Trophoblast cell (in vitro differentiated cells and primary cell): Measurements from ENCODE around the gene COL4A4.
A peak's percentile ranks its signal among the peaks of the same experiment; 100 is the strongest.
"Not testable (repeated sequence)": the region's sequence is repeated elsewhere in the genome, so short reads cannot be mapped to it uniquely, and the experiment has no call there.

Experiments
- DNase-seq, 2 donors: peaks; one replicate each; pipeline ENCODE4 v3.0.0-alpha.2; 2016
- H2AFZ ChIP-seq: 2 replicates; pipeline ENCODE4 v1.6.1; 2013; ENCODE audit warnings: low read length, moderate library complexity, mild to moderate bottlenecking; ENCODE audit not compliant: insufficient read depth, poor library complexity
- H2AK5ac ChIP-seq: 2 replicates; pipeline ENCODE4 v1.6.1; 2013; ENCODE audit warnings: mild to moderate bottlenecking, low read length
- H2BK120ac ChIP-seq: 2 replicates; pipeline ENCODE4 v1.6.1; 2013; ENCODE audit warnings: low read length, mild to moderate bottlenecking, moderate library complexity; ENCODE audit not compliant: insufficient read depth, poor library complexity
- H2BK12ac ChIP-seq: 2 replicates; pipeline ENCODE4 v1.6.1; 2013; ENCODE audit warnings: mild to moderate bottlenecking, low read length, moderate library complexity
- H2BK5ac ChIP-seq: 2 replicates; pipeline ENCODE4 v1.6.1; 2013; ENCODE audit warnings: low read length, low read depth, moderate library complexity, mild to moderate bottlenecking; ENCODE audit not compliant: poor library complexity
- H3K14ac ChIP-seq: 2 replicates; pipeline ENCODE4 v1.6.1; 2013; ENCODE audit warnings: mild to moderate bottlenecking, low read length
- H3K18ac ChIP-seq: 2 replicates; pipeline ENCODE4 v1.6.1; 2013; ENCODE audit warnings: mild to moderate bottlenecking, low read length
- H3K23ac ChIP-seq: 2 replicates; pipeline ENCODE4 v1.6.1; 2013; ENCODE audit warnings: low read length
- H3K27ac ChIP-seq: 2 replicates; pipeline ENCODE4 v1.5.1; 2013; ENCODE audit warnings: low read depth, mild to moderate bottlenecking, inconsistent platforms, low read length, moderate library complexity
- H3K27me3 ChIP-seq: 2 replicates; pipeline ENCODE4 v1.6.1; 2013; ENCODE audit warnings: inconsistent platforms, mild to moderate bottlenecking, low read length, moderate library complexity; ENCODE audit not compliant: insufficient read depth
- H3K36me3 ChIP-seq, 2 experiments: 1 replicate in 1 of 2; 2 replicates in 1 of 2; pipeline ENCODE4 v1.6.1; 2013; ENCODE audit warnings: low read length in 2 of 2, mild to moderate bottlenecking in 2 of 2, moderate library complexity in 1 of 2; ENCODE audit not compliant: insufficient read depth in 2 of 2, control insufficient read depth in 1 of 2
- H3K4ac ChIP-seq: 2 replicates; pipeline ENCODE4 v1.6.1; 2013; ENCODE audit warnings: low read depth, mild to moderate bottlenecking, low read length, moderate library complexity
- H3K4me1 ChIP-seq, 2 experiments: 1 replicate in 1 of 2; 2 replicates in 1 of 2; pipeline ENCODE4 v1.6.1; 2013; ENCODE audit warnings: low read length in 2 of 2, mild to moderate bottlenecking in 2 of 2, moderate library complexity in 1 of 2; ENCODE audit not compliant: insufficient read depth in 2 of 2, control insufficient read depth in 1 of 2
- H3K4me2 ChIP-seq: 2 replicates; pipeline ENCODE4 v1.6.1; 2013; ENCODE audit warnings: inconsistent platforms, mild to moderate bottlenecking, low read length, moderate library complexity
- H3K4me3 ChIP-seq: 2 replicates; pipeline ENCODE4 v1.5.1; 2013; ENCODE audit warnings: mild to moderate bottlenecking, low read depth, low read length, inconsistent platforms
- H3K79me1 ChIP-seq: one replicate; pipeline ENCODE4 v1.6.1; 2013; ENCODE audit warnings: low read length
- H3K79me2 ChIP-seq: 2 replicates; pipeline ENCODE4 v1.6.1; 2013; ENCODE audit warnings: low read length, mild to moderate bottlenecking; ENCODE audit not compliant: control insufficient read depth, insufficient read depth, poor library complexity
- H3K9ac ChIP-seq: 2 replicates; pipeline ENCODE4 v1.6.1; 2013; ENCODE audit warnings: mild to moderate bottlenecking, low read length
- H3K9me3 ChIP-seq: 2 replicates; pipeline ENCODE4 v1.6.1; 2013; ENCODE audit warnings: low read depth, mild to moderate bottlenecking, control low read depth, inconsistent platforms, low read length; ENCODE audit not compliant: insufficient read depth
- H4K12ac ChIP-seq: 2 replicates; pipeline ENCODE4 v1.6.1; 2013; ENCODE audit warnings: low read depth, mild to moderate bottlenecking, low read length, moderate library complexity
- H4K8ac ChIP-seq: 2 replicates; pipeline ENCODE4 v1.6.1; 2013; ENCODE audit warnings: low read depth, mild to moderate bottlenecking, low read length, moderate library complexity
- H4K91ac ChIP-seq: one replicate; pipeline ENCODE4 v1.6.1; 2013; ENCODE audit warnings: low read depth, mild to moderate bottlenecking, low read length, moderate library complexity
- WGBS: extraction: QIAGEN DNeasy Blood & Tissue Kit; methylation state at CpG from one replicate; pipeline ENCODE4 v1.1.7; 2013; ENCODE audit warnings: missing lambda C conversion rate; ENCODE audit not compliant: insufficient read length, insufficient coverage; ENCODE audit errors: extremely low coverage; 5-methylcytosine and 5-hydroxymethylcytosine counted together

COL4A4 gene

DNA sequence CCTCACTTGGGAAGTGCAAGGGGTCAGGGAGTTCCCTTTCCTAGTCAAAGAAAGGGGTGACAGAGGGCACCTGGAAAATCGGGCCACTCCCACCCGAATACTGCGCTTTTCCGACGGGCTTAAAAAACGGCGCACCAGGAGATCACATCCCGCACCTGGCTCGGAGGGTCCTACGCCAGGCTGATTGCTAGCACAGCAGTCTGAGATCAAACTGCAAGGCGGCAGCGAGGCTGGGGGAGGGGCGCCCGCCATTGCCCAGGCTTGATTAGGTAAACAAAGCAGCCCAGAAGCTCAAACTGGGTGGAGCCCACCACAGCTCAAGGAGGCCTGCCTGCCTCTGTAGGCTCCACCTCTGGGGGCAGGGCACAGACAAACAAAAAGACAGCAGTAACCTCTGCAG, 98.9 kb downstream of the COL4A4 start:
- H3K27ac ChIP-seq, H3K23ac ChIP-seq, H3K9me3 ChIP-seq, H2AK5ac ChIP-seq, H3K79me2 ChIP-seq, H2BK5ac ChIP-seq, H3K4me2 ChIP-seq, H3K79me1 ChIP-seq, H3K18ac ChIP-seq, DNase-seq, H3K14ac ChIP-seq, H3K4ac ChIP-seq, H2BK120ac ChIP-seq, H3K9ac ChIP-seq, H3K4me3 ChIP-seq, H2AFZ ChIP-seq, H3K36me3 ChIP-seq, H3K4me1 ChIP-seq, H3K27me3 ChIP-seq, H4K12ac ChIP-seq, H2BK12ac ChIP-seq: not testable (repeated sequence)
- peak overlapping the region; percentile 73 for H4K8ac ChIP-seq
- peak overlapping the region; percentile 62 for H4K91ac ChIP-seq
- WGBS, result no CpG with 5 or more reads among the region's 14 CpGs

DNA sequence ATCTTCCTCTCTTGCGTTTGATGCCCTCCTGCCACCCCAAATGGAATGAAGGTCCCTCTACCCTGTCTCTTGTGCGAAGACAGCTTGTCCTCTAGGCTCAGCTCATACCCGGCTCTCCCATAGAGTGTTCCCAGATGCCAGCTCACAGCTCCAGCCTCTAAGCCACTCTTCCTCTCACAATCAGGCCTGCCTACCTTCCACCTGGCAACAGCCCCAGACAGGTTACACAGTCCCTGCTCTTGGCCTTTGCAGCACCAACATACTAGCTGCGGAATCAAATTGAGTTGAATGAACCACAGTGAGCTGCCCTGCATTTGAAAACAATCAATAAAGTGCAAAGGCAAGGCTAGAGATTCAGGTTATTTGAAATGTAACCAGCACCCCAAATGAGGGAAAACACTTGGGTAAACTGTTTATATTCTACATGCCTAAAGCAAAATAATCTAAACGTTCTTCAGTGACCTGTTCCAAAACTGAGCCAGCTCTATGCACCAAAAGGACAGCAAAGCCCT, 105.1 kb downstream of the COL4A4 start:
- no peaks in the 10 kb centered on the region for H3K9me3 ChIP-seq
- H3K79me1 ChIP-seq, result no peaks in the 10 kb centered on the region
- no peak overlapping the region for H4K91ac ChIP-seq
- no peak overlapping the region for H2BK5ac ChIP-seq
- H3K36me3 ChIP-seq, result no peaks in the 10 kb centered on the region
- H2AK5ac ChIP-seq, result no peak overlapping the region
- H3K9ac ChIP-seq, result no peak overlapping the region
- H2AFZ ChIP-seq, result no peak overlapping the region
- no peaks in the 10 kb centered on the region for H3K79me2 ChIP-seq
- H3K27ac ChIP-seq, result no peak overlapping the region
- H3K18ac ChIP-seq, result no peak overlapping the region
- no CpG with 5 or more reads among the region's 5 CpGs for WGBS
- H2BK12ac ChIP-seq, result no peak overlapping the region
- H3K14ac ChIP-seq, result no peak overlapping the region
- no peak overlapping the region for H3K4me3 ChIP-seq
- no peak overlapping the region for H3K4me2 ChIP-seq
- H4K12ac ChIP-seq, result no peak overlapping the region
- no peak for DNase-seq
- no peaks in the 10 kb centered on the region for H3K27me3 ChIP-seq
- H2BK120ac ChIP-seq, result no peak overlapping the region
- H4K8ac ChIP-seq, result no peak overlapping the region
- no peak overlapping the region for H3K23ac ChIP-seq
- H3K4me1 ChIP-seq, result no peaks in the 10 kb centered on the region
- no peak overlapping the region for H3K4ac ChIP-seq

DNA sequence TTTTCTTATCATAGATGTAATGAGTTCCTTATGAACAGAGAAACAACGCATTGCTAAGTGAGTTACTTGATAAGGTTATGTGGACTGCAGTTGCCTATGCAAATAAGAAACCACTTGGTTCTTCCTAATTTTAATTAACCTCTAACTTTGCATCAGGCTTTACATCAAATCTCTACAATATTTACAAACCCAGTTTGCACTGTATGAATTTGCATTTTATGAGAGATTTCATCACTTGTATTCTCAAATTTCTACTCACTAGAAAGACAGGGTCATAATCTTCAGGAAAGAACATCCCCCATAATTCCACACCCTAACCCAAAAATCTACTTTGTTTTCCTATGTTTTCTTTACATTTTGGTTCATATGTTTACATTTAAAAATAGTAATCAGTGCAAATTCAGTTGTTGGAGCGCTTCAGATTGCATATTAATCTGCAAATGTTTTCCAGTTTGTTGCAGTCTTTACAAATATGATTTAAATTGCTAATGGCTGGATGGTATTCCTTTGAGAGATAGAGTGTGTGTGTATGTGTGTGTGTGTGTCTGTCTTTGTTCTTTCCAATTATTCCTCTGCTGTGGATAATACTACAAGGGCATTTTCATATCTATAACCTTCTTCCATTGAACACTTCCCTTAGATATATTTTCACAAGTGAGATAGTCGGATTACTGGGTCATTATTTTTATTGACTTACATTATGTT, 106.1 kb downstream of the COL4A4 start:
- Histone ChIP-seq H3K79me2 (no peaks in the 10 kb centered on the region), H2AFZ (no peak overlapping the region), H3K18ac (no peak overlapping the region), H3K14ac (no peak overlapping the region), H2AK5ac (no peak overlapping the region), H3K4me3 (no peak overlapping the region), H3K4me1 (no peaks in the 10 kb centered on the region), H3K4me2 (no peak overlapping the region), H3K9me3 (no peaks in the 10 kb centered on the region), H4K12ac (no peak overlapping the region), H4K8ac (no peak overlapping the region), H4K91ac (no peak overlapping the region), H3K27ac (no peak overlapping the region), H2BK120ac (no peak overlapping the region), H3K36me3 (no peaks in the 10 kb centered on the region), H3K23ac (no peak overlapping the region), H3K27me3 (no peaks in the 10 kb centered on the region), H3K9ac (no peak overlapping the region), H3K4ac (no peak overlapping the region), H2BK12ac (no peak overlapping the region), H2BK5ac (no peak overlapping the region), H3K79me1 (no peaks in the 10 kb centered on the region)
- no CpG with 5 or more reads among the region's 3 CpGs for WGBS
- no peak for DNase-seq

DNA sequence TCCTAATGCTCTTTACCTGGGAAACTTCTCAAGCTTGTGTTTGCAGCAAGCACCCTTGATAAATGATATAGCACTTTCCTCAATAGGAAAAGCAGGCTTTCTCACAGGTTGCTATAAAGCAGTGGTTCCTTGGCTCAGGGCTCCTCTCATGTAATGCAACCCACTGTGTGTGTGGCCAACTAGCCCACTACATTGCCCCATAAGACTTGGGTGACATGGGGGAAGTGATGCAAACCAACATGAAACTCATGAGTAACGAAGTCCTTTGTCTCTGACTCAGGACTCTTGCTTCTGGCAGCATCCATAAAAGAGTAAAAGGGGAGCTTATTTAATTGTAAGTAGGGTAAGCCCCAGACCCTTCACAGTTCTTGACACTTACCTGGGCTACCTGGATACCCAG, 106.9 kb downstream of the COL4A4 start:
- no peak overlapping the region for H2BK12ac ChIP-seq
- no peak overlapping the region for H2BK5ac ChIP-seq
- no peak overlapping the region for H3K9ac ChIP-seq
- no peaks in the 10 kb centered on the region for H3K9me3 ChIP-seq
- H3K27me3 ChIP-seq, result no peaks in the 10 kb centered on the region
- no peak overlapping the region for H3K4me2 ChIP-seq
- no peak overlapping the region for H2BK120ac ChIP-seq
- H4K8ac ChIP-seq, result no peak overlapping the region
- H2AK5ac ChIP-seq, result no peak overlapping the region
- no peak overlapping the region for H4K12ac ChIP-seq
- no peaks in the 10 kb centered on the region for H3K79me1 ChIP-seq
- H3K4me3 ChIP-seq, result no peak overlapping the region
- H3K4ac ChIP-seq, result no peak overlapping the region
- no peak overlapping the region for H3K18ac ChIP-seq
- no peaks in the 10 kb centered on the region for H3K36me3 ChIP-seq
- DNase-seq, result no peak
- H3K4me1 ChIP-seq, result no peaks in the 10 kb centered on the region
- no peak overlapping the region for H3K27ac ChIP-seq
- WGBS, result no CpG with 5 or more reads among the region's 1 CpG
- no peak overlapping the region for H2AFZ ChIP-seq
- H3K79me2 ChIP-seq, result no peaks in the 10 kb centered on the region
- no peak overlapping the region for H3K23ac ChIP-seq
- H4K91ac ChIP-seq, result no peak overlapping the region
- no peak overlapping the region for H3K14ac ChIP-seq
